ENCODE measurements around the gene ZNF277. TPM values are rescaled to one million over a fixed set of nuclear protein-coding genes. Genes with fewer than 3 reads are reported as not detected.
A peak's percentile ranks its signal among the peaks of the same experiment; 100 is the strongest.
"Not testable (repeated sequence)": the region's sequence is repeated elsewhere in the genome, so short reads cannot be mapped to it uniquely, and the experiment has no call there.

Gene ZNF277
- total RNA-seq, 1 donor from 2014 or later: 58.2 TPM

- Histone ChIP-seq H3K27me3 (ENCODE audit: control insufficient read depth, insufficient read depth, low read length) (no peaks in the 10 kb centered on the region), H3K4me3 (ENCODE audit: low read depth, low read length) (no peak overlapping the region), H3K36me3 (ENCODE audit: control insufficient read depth, insufficient read depth, low read length) (no peaks in the 10 kb centered on the region)
- FAIRE-seq (no peak), DNase-seq (ENCODE audit: low read depth) (no peak)
- no peak for TF ChIP-seq CTCF (IDR thresholded peaks at IDR 0.05; ENCODE audit: insufficient read depth, low read length, severe bottlenecking)
These were observed 42.1 kb downstream of the ZNF277 start for GRCh38 chr7:112248598-112248997.

- not testable (repeated sequence) for DNase-seq (ENCODE audit: low read depth); H3K36me3 ChIP-seq (ENCODE audit: control insufficient read depth, insufficient read depth, low read length); H3K27me3 ChIP-seq (ENCODE audit: control insufficient read depth, insufficient read depth, low read length); H3K4me3 ChIP-seq (ENCODE audit: low read depth, low read length); FAIRE-seq
These were observed 43.5 kb downstream of the ZNF277 start for GRCh38 chr7:112249967-112250366.

GRCh38 chr7:112252141-112252540 is 45.6 kb downstream of the ZNF277 start:
- no peak for TF ChIP-seq CTCF (IDR thresholded peaks at IDR 0.05; ENCODE audit: insufficient read depth, low read length, severe bottlenecking)
- Histone ChIP-seq H3K27me3 (ENCODE audit: control insufficient read depth, insufficient read depth, low read length) (no peaks in the 10 kb centered on the region), H3K36me3 (ENCODE audit: control insufficient read depth, insufficient read depth, low read length) (no peaks in the 10 kb centered on the region), H3K4me3 (ENCODE audit: low read depth, low read length) (no peak overlapping the region)
- DNase-seq (ENCODE audit: low read depth): no peak
- FAIRE-seq: no peak

GRCh38 chr7:112252691-112253090 is 46.2 kb downstream of the ZNF277 start:
- DNase-seq (ENCODE audit: low read depth) (no peak), FAIRE-seq (no peak)
- TF ChIP-seq CTCF (IDR thresholded peaks at IDR 0.05; ENCODE audit: insufficient read depth, low read length, severe bottlenecking): no peak
- Histone ChIP-seq H3K36me3 (ENCODE audit: control insufficient read depth, insufficient read depth, low read length) (no peaks in the 10 kb centered on the region), H3K27me3 (ENCODE audit: control insufficient read depth, insufficient read depth, low read length) (no peaks in the 10 kb centered on the region), H3K4me3 (ENCODE audit: low read depth, low read length) (no peak overlapping the region)

- Histone ChIP-seq H3K27me3 (ENCODE audit: control insufficient read depth, insufficient read depth, low read length) (no peaks in the 10 kb centered on the region), H3K36me3 (ENCODE audit: control insufficient read depth, insufficient read depth, low read length) (no peaks in the 10 kb centered on the region), H3K4me3 (ENCODE audit: low read depth, low read length) (no peak overlapping the region)
- no peak for FAIRE-seq
- TF ChIP-seq CTCF (IDR thresholded peaks at IDR 0.05; ENCODE audit: insufficient read depth, low read length, severe bottlenecking): no peak
- DNase-seq (ENCODE audit: low read depth): peak; percentile 82
These were observed 47.7 kb downstream of the ZNF277 start for GRCh38 chr7:112254156-112254555.

GRCh38 chr7:112254709-112255387 is 48.4 kb downstream of the ZNF277 start:
- Histone ChIP-seq H3K4me3 (ENCODE audit: low read depth, low read length) (no peak overlapping the region), H3K27me3 (ENCODE audit: control insufficient read depth, insufficient read depth, low read length) (no peaks in the 10 kb centered on the region), H3K36me3 (ENCODE audit: control insufficient read depth, insufficient read depth, low read length) (no peaks in the 10 kb centered on the region)
- DNase-seq (ENCODE audit: low read depth) (no peak), FAIRE-seq (no peak)
- no peak for TF ChIP-seq CTCF (IDR thresholded peaks at IDR 0.05; ENCODE audit: insufficient read depth, low read length, severe bottlenecking)
